Neural cell (in vitro differentiated cells): ENCODE data around the gene PARL. TPM values are rescaled to one million over a fixed set of nuclear protein-coding genes. Genes with fewer than 3 reads are reported as not detected.

Experiments used
- H2AFZ ChIP-seq: fragments of 200-600, 300-800 bp; sonication (generic), shearing (Covaris generic); 2 replicates; pipeline ENCODE4 v1.6.0; 2014; ENCODE audit warnings: low read depth, mild to moderate bottlenecking, antibody characterized with exemption, low read length, moderate library complexity
- H3F3A ChIP-seq: fragments of 200-600 bp; shearing (Covaris generic); 2 replicates; pipeline ENCODE4 v1.6.1; 2016; ENCODE audit warnings: mild to moderate bottlenecking, moderate library complexity, mixed read lengths, antibody characterized with exemption, low read length; ENCODE audit not compliant: insufficient read depth, poor library complexity, severe bottlenecking
- H3K27ac ChIP-seq: fragments of 200-600, 300-800 bp; sonication (generic), shearing (Covaris generic); 2 replicates; pipeline ENCODE4 v1.5.1; 2014; ENCODE audit warnings: mild to moderate bottlenecking, low read length, moderate library complexity
- H3K27me3 ChIP-seq: fragments of 300-800, 200-600 bp; sonication (generic), shearing (Covaris generic); 2 replicates; pipeline ENCODE4 v1.6.0; 2014; ENCODE audit warnings: mild to moderate bottlenecking, low read depth, low read length, moderate library complexity; ENCODE audit not compliant: insufficient read depth
- H3K36me3 ChIP-seq: fragments of 300-800, 200-600 bp; sonication (generic), shearing (Covaris generic); 2 replicates; pipeline ENCODE4 v1.5.1; 2014; ENCODE audit warnings: mild to moderate bottlenecking, antibody characterized with exemption, low read length, moderate library complexity; ENCODE audit not compliant: insufficient read depth
- H3K4me2 ChIP-seq: fragments of 300-800, 200-600 bp; sonication (generic), shearing (Covaris generic); 2 replicates; pipeline ENCODE4 v1.6.0; 2014; ENCODE audit warnings: mild to moderate bottlenecking, low read length
- H3K4me3 ChIP-seq: fragments of 300-800, 200-600 bp; sonication (generic), shearing (Covaris generic); 2 replicates; pipeline ENCODE4 v1.5.1; 2014; ENCODE audit warnings: mild to moderate bottlenecking, low read length, moderate library complexity
- H3K79me2 ChIP-seq: fragments of 200-600 bp; shearing (Covaris generic); replicated peaks from 2 replicates; pipeline ENCODE4 v1.6.0; 2014; ENCODE audit warnings: mild to moderate bottlenecking, low read length, moderate library complexity; ENCODE audit not compliant: insufficient read depth
- H3K9ac ChIP-seq: fragments of 300-800, 200-600 bp; sonication (generic), shearing (Covaris generic); 2 replicates; pipeline ENCODE4 v1.6.1; 2016; ENCODE audit warnings: mild to moderate bottlenecking, low read length, mixed read lengths
- H3K9me2 ChIP-seq: fragments of 200-600 bp; shearing (Covaris generic); 2 replicates; pipeline ENCODE4 v1.6.1; 2016; ENCODE audit warnings: mild to moderate bottlenecking, low read length, mixed read lengths; ENCODE audit not compliant: insufficient read depth
- H3K9me3 ChIP-seq: fragments of 200-600, 300-800 bp; sonication (generic), shearing (Covaris generic); 2 replicates; pipeline ENCODE4 v1.6.1; 2016; ENCODE audit warnings: mild to moderate bottlenecking, mixed run types, low read length, moderate library complexity, mixed read lengths
- H4K20me1 ChIP-seq: fragments of 200-600 bp; shearing (Covaris generic); 2 replicates; pipeline ENCODE4 v1.6.1; 2016; ENCODE audit warnings: mild to moderate bottlenecking, mixed run types; ENCODE audit not compliant: insufficient read depth
- EP300 ChIP-seq: fragments of 450-650 bp; conservative IDR thresholded peaks from 2 replicates; pipeline ENCODE4 v1.6.1; 2014; ENCODE audit warnings: antibody characterized with exemption, mild to moderate bottlenecking, moderate library complexity; ENCODE audit not compliant: poor library complexity, severe bottlenecking
- EZH2 ChIP-seq: fragments of 200-600, 300-800 bp; shearing (Covaris generic), sonication (generic); IDR thresholded peaks from 2 replicates; pipeline ENCODE4 v1.6.1; 2014; ENCODE audit warnings: antibody characterized with exemption, low read length, borderline replicate concordance, mild to moderate bottlenecking; ENCODE audit not compliant: insufficient read depth, poor library complexity, severe bottlenecking
- MXI1 ChIP-seq: fragments of 450-650 bp; conservative IDR thresholded peaks from 2 replicates; pipeline ENCODE4 v1.6.1; 2014; ENCODE audit warnings: antibody characterized with exemption, mild to moderate bottlenecking; ENCODE audit not compliant: poor library complexity, severe bottlenecking
- POLR2AphosphoS5 ChIP-seq: IDR thresholded peaks from 2 replicates; pipeline ENCODE4 v1.6.1; 2012
- RAD21 ChIP-seq: fragments of 450-650 bp; conservative IDR thresholded peaks from 2 replicates; pipeline ENCODE4 v1.6.1; 2014; ENCODE audit warnings: antibody characterized with exemption, mild to moderate bottlenecking, moderate library complexity
- REST ChIP-seq: IDR thresholded peaks from 2 replicates; pipeline ENCODE4 v1.6.1; 2012; ENCODE audit warnings: borderline replicate concordance
- SMC3 ChIP-seq: fragments of 450-650 bp; conservative IDR thresholded peaks from 2 replicates; pipeline ENCODE4 v1.6.1; 2014; ENCODE audit warnings: antibody characterized with exemption, mild to moderate bottlenecking, moderate library complexity; ENCODE audit not compliant: poor library complexity
- TAF1 ChIP-seq: IDR thresholded peaks from 2 replicates; pipeline ENCODE4 v1.6.1; 2012; ENCODE audit warnings: low read depth
- polyA plus RNA-seq: library from polyadenylated mRNA; depleted of rRNA; stranded (reverse); fragments of >200 nt; gene quantifications from 2 replicates; pipeline ENCODE4 v1.2.3, GENCODE V29; 2014
- TF ChIP-seq, protein P1 (sequence below): fragments of 450-650 bp; IDR thresholded peaks from 2 replicates; pipeline ENCODE4 v1.5.1; 2014; ENCODE audit warnings: antibody characterized with exemption, mild to moderate bottlenecking, moderate library complexity; ENCODE audit not compliant: poor library complexity, severe bottlenecking

Gene PARL
- polyA plus RNA-seq, 1 donor from 2014 or later, result 59.2 TPM

DNA sequence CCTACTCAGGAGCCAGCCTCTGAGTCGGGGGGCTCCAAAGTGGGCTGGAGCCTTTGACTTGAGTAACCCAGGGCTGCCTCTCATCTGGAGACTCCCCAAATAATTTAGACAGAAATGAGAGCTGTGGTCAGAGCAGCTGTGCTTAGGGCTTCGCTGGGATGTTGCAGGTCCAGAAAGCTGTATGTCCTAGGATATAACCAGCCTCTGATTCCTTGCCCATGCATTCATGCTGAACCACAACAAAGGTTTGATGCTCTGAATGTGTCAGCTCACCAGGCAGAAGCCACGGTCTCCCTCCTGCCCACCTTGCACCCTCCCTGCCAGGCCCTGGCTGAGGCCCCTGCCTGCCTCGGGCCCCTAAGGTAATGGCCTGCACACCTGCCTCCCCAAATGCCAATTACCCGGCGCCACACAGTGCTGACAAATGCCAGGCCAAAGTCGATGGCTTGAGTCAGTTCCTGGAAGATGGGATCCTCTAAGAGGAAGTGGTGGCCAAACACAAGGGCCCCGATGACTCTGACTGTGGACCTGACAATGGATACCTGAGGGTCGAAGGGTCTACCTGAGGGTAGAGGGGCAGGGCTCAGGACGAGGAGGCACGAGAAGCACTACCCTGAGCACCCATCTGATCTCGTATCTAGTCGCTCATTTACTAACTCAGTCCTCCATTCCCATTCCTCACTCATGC is 21.7 kb upstream of the PARL start:
- Histone ChIP-seq H3F3A (no peaks in the 10 kb centered on the region), H3K79me2 (no peaks in the 10 kb centered on the region), H3K9me2 (no peaks in the 10 kb centered on the region), H3K4me3 (no peak overlapping the region), H3K4me2 (no peak overlapping the region), H3K36me3 (no peaks in the 10 kb centered on the region), H4K20me1 (no peaks in the 10 kb centered on the region), H3K9me3 (no peaks in the 10 kb centered on the region), H3K9ac (no peak overlapping the region), H2AFZ (no peak overlapping the region), H3K27me3 (no peaks in the 10 kb centered on the region), H3K27ac (no peak overlapping the region)
- TF ChIP-seq POLR2AphosphoS5, result no peak
- TF ChIP-seq RAD21, result no peak
- TF ChIP-seq, protein P1, sequence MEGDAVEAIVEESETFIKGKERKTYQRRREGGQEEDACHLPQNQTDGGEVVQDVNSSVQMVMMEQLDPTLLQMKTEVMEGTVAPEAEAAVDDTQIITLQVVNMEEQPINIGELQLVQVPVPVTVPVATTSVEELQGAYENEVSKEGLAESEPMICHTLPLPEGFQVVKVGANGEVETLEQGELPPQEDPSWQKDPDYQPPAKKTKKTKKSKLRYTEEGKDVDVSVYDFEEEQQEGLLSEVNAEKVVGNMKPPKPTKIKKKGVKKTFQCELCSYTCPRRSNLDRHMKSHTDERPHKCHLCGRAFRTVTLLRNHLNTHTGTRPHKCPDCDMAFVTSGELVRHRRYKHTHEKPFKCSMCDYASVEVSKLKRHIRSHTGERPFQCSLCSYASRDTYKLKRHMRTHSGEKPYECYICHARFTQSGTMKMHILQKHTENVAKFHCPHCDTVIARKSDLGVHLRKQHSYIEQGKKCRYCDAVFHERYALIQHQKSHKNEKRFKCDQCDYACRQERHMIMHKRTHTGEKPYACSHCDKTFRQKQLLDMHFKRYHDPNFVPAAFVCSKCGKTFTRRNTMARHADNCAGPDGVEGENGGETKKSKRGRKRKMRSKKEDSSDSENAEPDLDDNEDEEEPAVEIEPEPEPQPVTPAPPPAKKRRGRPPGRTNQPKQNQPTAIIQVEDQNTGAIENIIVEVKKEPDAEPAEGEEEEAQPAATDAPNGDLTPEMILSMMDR, result no peak
- TF ChIP-seq MXI1, result no peak
- no peak for TF ChIP-seq TAF1
- no peak for TF ChIP-seq EP300

- H3K36me3 ChIP-seq, result no peaks in the 10 kb centered on the region
- no peak overlapping the region for H2AFZ ChIP-seq
- no peaks in the 10 kb centered on the region for H3F3A ChIP-seq
- TF ChIP-seq EZH2 (no peak), MXI1 (no peak), REST (no peak), SMC3 (no peak), RAD21 (no peak), POLR2AphosphoS5 (no peak), EP300 (no peak), TAF1 (no peak)
- TF ChIP-seq, protein P1, result no peak
- H3K9me3 ChIP-seq, result no peaks in the 10 kb centered on the region
- H3K9ac ChIP-seq, result no peak overlapping the region
- no peaks in the 10 kb centered on the region for H3K79me2 ChIP-seq
- H3K27me3 ChIP-seq, result no peaks in the 10 kb centered on the region
- no peak overlapping the region for H3K4me3 ChIP-seq
- no peaks in the 10 kb centered on the region for H3K9me2 ChIP-seq
- H3K27ac ChIP-seq, result no peak overlapping the region
- H3K4me2 ChIP-seq, result no peak overlapping the region
- no peaks in the 10 kb centered on the region for H4K20me1 ChIP-seq
Measured at GRCh38 chr3:183904833-183905780, 20.4 kb upstream of the PARL start.
